22Rv1 (cell line): ENCODE measurements around the gene MTF2.
"Not testable (repeated sequence)": the region's sequence is repeated elsewhere in the genome, so short reads cannot be mapped to it uniquely, and the experiment has no call there.

Experiments used
- H3K27ac ChIP-seq: fragments of 450-650 bp; 2 replicates; pipeline ENCODE4 v1.5.1; 2017
- ZFX ChIP-seq: fragments of 450-650 bp; IDR thresholded peaks from 2 replicates; pipeline ENCODE4 v1.6.1; 2017; ENCODE audit warnings: antibody characterized with exemption, borderline replicate concordance
- TF ChIP-seq, protein P1 (sequence below): fragments of 450-650 bp; IDR thresholded peaks from 2 replicates; pipeline ENCODE4 v1.5.1; 2017; ENCODE audit warnings: mild to moderate bottlenecking

MTF2 gene

DNA sequence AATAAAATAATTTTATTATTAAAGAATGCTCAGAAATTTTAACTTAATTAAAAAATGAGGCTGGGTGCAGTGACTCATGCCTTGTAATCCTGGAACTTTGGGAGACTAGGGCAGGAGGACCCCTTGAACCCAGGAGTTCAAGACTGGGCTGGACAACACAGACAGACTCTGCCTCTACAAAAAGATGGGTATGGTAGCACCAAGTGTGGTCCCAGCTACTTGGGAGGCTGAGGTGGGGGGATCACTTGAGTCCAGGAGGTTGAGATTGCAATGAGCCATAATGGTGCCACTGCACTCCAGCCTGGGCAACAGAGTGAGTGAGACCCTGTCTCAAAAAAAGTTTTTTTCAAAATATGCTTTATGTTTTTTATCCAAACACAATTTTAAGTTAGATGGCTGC is 75.8 kb downstream of the MTF2 start:
- TF ChIP-seq, protein P1, sequence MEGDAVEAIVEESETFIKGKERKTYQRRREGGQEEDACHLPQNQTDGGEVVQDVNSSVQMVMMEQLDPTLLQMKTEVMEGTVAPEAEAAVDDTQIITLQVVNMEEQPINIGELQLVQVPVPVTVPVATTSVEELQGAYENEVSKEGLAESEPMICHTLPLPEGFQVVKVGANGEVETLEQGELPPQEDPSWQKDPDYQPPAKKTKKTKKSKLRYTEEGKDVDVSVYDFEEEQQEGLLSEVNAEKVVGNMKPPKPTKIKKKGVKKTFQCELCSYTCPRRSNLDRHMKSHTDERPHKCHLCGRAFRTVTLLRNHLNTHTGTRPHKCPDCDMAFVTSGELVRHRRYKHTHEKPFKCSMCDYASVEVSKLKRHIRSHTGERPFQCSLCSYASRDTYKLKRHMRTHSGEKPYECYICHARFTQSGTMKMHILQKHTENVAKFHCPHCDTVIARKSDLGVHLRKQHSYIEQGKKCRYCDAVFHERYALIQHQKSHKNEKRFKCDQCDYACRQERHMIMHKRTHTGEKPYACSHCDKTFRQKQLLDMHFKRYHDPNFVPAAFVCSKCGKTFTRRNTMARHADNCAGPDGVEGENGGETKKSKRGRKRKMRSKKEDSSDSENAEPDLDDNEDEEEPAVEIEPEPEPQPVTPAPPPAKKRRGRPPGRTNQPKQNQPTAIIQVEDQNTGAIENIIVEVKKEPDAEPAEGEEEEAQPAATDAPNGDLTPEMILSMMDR = no peak
- TF ChIP-seq ZFX = no peak
- H3K27ac ChIP-seq = no peak overlapping the region

GRCh38 chr1:93155335-93155734 is 76.3 kb downstream of the MTF2 start:
- TF ChIP-seq, protein P1 = no peak
- no peak for TF ChIP-seq ZFX
- no peak overlapping the region for H3K27ac ChIP-seq

DNA sequence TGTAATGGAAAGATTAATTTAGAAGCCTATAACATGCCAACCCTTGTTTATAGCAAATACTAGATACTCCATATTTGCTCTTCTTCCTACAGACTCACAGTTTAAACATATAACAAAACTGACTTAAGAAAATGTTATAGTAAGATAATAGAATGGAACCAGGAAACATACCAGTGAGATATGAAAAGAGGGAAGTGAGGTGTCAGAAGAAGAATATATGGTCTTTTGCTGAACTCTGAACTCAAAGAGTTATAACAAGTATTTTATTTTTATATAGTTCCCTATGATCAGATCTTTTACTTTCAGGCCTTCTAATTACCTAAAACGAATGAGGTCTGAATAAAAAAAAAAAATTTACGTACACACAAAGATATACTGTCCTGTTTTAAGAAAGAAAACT is 80.3 kb downstream of the MTF2 start:
- H3K27ac ChIP-seq = no peak overlapping the region
- TF ChIP-seq, protein P1 = no peak
- TF ChIP-seq ZFX = no peak

GRCh38 chr1:93163314-93163713 is 84.2 kb downstream of the MTF2 start:
- not testable (repeated sequence) for H3K27ac ChIP-seq

DNA sequence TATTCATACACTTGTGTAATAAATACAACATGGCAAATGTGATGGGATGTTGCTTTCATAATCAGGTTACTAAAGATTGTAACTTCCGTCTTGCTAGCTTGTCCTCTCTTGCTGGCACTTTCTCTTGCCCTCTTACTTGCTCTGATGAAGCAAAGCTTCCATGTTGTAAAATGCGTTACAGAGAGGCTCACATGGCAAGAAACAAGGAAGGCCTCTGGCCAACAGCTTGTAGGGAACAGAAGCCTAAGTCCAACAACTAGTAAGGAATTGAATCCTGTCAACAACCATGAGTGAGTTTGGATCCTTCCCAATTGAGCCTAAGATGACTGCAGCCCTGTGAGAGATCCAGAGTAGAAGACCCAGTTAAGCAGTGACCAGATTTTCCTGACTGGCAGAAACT is 85.7 kb downstream of the MTF2 start:
- no peak for TF ChIP-seq ZFX
- H3K27ac ChIP-seq = no peak overlapping the region

DNA sequence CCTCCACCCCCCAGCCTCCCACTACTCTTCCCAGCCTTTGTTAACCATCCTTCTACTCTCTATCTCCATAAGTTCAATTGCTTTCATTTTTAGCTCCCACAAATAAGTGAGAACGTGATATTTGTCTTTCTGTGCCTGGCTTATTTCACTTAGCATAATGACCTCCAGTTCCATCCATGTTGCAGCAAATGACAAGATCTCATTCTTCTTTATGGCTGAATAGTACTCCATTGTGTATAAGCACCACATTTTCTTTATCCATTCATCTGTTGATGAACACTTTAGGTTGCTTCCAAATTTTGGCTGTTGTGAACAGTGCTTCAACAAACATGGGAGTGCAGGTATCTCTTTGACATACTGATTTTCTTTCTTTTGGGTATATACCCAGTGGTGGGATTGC is 86.8 kb downstream of the MTF2 start:
- not testable (repeated sequence) for H3K27ac ChIP-seq

- TF ChIP-seq ZFX = no peak
- TF ChIP-seq, protein P1 = no peak
- H3K27ac ChIP-seq = no peak overlapping the region
Observed at GRCh38 chr1:93167006-93167405, 87.9 kb downstream of the MTF2 start.

GRCh38 chr1:93170141-93170678 is 91.1 kb downstream of the MTF2 start:
- H3K27ac ChIP-seq = not testable (repeated sequence)

- TF ChIP-seq ZFX = no peak
- TF ChIP-seq, protein P1 = no peak
- no peak overlapping the region for H3K27ac ChIP-seq
Observed at GRCh38 chr1:93171549-93172034, 92.5 kb downstream of the MTF2 start.

DNA sequence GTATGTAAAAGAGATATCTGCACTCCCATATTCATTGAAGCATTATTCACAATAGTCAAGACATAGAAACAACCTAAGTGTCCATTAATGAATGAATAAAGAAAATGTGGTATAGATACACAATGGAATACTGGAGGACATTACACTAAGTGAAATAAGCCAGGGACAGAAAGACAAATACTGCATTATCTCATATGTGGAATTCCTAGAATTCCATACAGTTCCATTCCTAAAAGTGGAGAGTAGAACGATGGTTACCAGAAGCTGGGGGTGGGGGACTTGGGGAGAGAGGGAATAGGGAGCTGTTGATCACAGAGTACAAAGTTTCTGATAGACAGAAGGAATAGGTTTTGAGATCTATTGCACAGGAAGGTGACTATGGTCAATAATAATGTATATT is 93.7 kb downstream of the MTF2 start:
- no peak overlapping the region for H3K27ac ChIP-seq
- TF ChIP-seq ZFX = no peak
- TF ChIP-seq, protein P1 = no peak

DNA sequence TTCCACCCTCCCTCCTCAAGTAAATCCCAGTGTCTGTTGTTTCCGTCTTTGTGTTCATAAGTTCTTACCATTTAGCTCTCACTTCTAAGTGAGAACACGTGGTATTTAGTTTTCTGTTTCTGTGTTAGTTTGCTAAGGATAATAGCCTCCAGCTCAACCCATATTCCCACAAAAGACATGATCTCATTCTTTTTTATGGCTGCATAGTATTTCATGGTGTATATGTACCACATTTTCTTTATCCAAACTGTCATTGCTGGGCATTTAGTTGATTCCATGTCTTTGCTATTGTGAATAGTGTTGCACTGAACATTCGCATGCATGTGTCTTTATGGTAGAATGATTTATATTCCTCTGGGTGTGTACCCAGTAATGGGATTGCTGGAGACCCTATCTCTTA is 95.6 kb downstream of the MTF2 start:
- not testable (repeated sequence) for H3K27ac ChIP-seq
